ENCODE data around the gene GNAI3.

GRCh38 chr1:109589679-109590078, 41.3 kb downstream of the GNAI3 start:
- TF ChIP-seq CTCF (IDR thresholded peaks at IDR 0.05; ENCODE audit: poor library complexity, severe bottlenecking) (no peak), POLR2AphosphoS5 (IDR thresholded peaks at IDR 0.05) (no peak), EZH2 (IDR thresholded peaks at IDR 0.05; ENCODE audit: borderline replicate concordance, insufficient read depth, low read length, poor library complexity, severe bottlenecking) (no peak), EP300 (conservative IDR thresholded peaks at IDR 0.05; ENCODE audit: poor library complexity, severe bottlenecking) (no peak), TAF1 (IDR thresholded peaks at IDR 0.05; ENCODE audit: low read depth) (no peak), RAD21 (conservative IDR thresholded peaks at IDR 0.05) (no peak), REST (IDR thresholded peaks at IDR 0.05; ENCODE audit: borderline replicate concordance) (no peak)

All from neural cell (in vitro differentiated cells).